ENCODE measurements around the gene PRCC.

PRCC gene

GRCh38 chr1:156816561-156817328, 49.4 kb downstream of the PRCC start, which contains the start of gene SH2D2A:
Gene SH2D2A, minus strand, starts transcription at chr1:156816848. Its CDS starts 140 bp downstream, at chr1:156816708.
- peak; percentile 92 for DNase-seq

- no peak for DNase-seq
These were observed 54.5 kb downstream of the PRCC start for GRCh38 chr1:156821801-156822200.

GRCh38 chr1:156822680-156823079, 55.3 kb downstream of the PRCC start:
- no peak for DNase-seq

GRCh38 chr1:156823210-156823790, 56.0 kb downstream of the PRCC start:
- DNase-seq, result no peak

GRCh38 chr1:156826630-156827029, 59.3 kb downstream of the PRCC start:
- no peak for DNase-seq

GRCh38 chr1:156828400-156829124, 61.2 kb downstream of the PRCC start:
- DNase-seq, result no peak

- no peak for DNase-seq
These were observed 65.1 kb downstream of the PRCC start for GRCh38 chr1:156832434-156832833.

- no peak for DNase-seq
These were observed 66.3 kb downstream of the PRCC start for GRCh38 chr1:156833603-156834002.

- no peak for DNase-seq
These were observed 67.0 kb downstream of the PRCC start for GRCh38 chr1:156834322-156834721.

GRCh38 chr1:156836041-156836654, 68.8 kb downstream of the PRCC start:
- no peak for DNase-seq

GRCh38 chr1:156836892-156837291, 69.6 kb downstream of the PRCC start:
- no peak for DNase-seq

- DNase-seq, result no peak
These were observed 71.6 kb downstream of the PRCC start for GRCh38 chr1:156838972-156839371.

GRCh38 chr1:156839426-156840109, 72.2 kb downstream of the PRCC start:
- DNase-seq, result no peak

- no peak for DNase-seq
These were observed 73.0 kb downstream of the PRCC start for GRCh38 chr1:156840186-156840897.

- no peak for DNase-seq
These were observed 73.6 kb downstream of the PRCC start for GRCh38 chr1:156840898-156841279.

GRCh38 chr1:156841295-156841855, 74.0 kb downstream of the PRCC start:
- DNase-seq, result no peak

GRCh38 chr1:156842618-156843300, 75.4 kb downstream of the PRCC start:
- DNase-seq, result no peak

GRCh38 chr1:156844102-156844501, 76.8 kb downstream of the PRCC start:
- no peak for DNase-seq

- DNase-seq, result no peak
These were observed 77.3 kb downstream of the PRCC start for GRCh38 chr1:156844638-156845037.

- DNase-seq, result no peak
These were observed 78.0 kb downstream of the PRCC start for GRCh38 chr1:156845055-156845952.
